GM12874 (cell line): ENCODE measurements around the gene UROC1.

ENCODE experiments used
- TF ChIP-seq, protein P1 (sequence below): IDR thresholded peaks from 2 replicates; pipeline ENCODE4 v1.5.1; 2011; ENCODE audit warnings: low read depth, mild to moderate bottlenecking, control low read depth, low read length, moderate library complexity; ENCODE audit not compliant: insufficient read depth

The UROC1 gene

DNA sequence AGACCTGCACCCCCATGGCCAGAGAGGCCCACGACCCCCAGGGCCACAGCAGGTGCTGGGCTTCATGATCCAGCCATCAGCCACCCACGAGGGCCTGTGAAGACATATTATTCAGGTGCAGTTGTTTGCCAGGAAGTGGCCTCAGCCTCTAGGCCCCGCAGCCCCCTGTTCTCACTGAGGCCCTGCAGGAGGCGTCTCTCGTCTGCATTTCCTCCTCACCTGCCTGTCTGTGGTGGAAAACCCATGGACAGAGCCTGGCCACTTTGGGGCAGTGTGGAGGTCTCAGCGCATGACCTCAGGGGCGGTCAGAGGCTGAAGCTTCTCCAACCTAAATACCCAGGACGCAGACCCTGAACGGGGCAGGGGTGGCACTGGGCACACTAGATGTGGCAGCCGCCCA is 18.6 kb downstream of the UROC1 start:
- TF ChIP-seq, protein P1, sequence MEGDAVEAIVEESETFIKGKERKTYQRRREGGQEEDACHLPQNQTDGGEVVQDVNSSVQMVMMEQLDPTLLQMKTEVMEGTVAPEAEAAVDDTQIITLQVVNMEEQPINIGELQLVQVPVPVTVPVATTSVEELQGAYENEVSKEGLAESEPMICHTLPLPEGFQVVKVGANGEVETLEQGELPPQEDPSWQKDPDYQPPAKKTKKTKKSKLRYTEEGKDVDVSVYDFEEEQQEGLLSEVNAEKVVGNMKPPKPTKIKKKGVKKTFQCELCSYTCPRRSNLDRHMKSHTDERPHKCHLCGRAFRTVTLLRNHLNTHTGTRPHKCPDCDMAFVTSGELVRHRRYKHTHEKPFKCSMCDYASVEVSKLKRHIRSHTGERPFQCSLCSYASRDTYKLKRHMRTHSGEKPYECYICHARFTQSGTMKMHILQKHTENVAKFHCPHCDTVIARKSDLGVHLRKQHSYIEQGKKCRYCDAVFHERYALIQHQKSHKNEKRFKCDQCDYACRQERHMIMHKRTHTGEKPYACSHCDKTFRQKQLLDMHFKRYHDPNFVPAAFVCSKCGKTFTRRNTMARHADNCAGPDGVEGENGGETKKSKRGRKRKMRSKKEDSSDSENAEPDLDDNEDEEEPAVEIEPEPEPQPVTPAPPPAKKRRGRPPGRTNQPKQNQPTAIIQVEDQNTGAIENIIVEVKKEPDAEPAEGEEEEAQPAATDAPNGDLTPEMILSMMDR, result no peak

DNA sequence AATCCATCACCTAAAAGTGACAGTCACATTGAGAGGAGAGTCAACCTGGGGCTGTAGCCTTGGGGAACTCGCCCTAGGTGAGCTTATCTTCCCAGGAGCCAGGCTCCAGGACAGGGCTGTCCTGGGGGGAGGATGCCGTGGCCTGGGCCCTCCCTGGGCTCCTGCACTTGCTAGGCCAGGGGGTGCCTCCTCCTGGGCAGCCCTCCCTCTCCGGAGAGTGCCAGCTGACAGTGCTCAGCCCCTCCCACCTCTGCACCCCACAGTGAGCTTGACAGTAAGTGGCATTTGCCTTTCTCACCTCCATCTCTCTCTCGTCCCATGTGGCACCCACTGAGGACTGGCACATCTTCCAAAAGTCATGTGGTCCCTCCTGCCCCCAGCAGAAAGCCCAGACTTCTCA is 19.1 kb downstream of the UROC1 start:
- TF ChIP-seq, protein P1, result no peak

DNA sequence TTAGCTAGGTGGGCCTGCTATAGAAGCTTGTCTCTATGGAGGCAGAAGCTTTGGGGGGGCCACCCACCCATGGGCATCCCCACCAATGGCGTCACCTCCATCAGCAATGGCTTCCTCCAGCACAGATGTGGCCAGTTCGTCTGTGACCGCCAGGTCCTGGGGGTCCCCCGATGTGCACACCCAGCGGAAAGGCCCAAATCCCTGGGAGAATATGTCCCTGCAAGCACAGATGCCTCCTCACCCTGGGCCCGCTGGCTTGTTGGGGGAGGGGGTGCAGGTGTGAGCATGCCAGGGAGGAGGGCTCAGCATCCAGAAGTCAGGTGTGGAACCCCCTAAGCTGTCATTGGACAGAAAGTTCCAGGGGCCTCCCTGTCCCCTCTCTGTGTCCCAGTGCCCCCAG is 19.6 kb downstream of the UROC1 start:
- TF ChIP-seq, protein P1, result no peak

DNA sequence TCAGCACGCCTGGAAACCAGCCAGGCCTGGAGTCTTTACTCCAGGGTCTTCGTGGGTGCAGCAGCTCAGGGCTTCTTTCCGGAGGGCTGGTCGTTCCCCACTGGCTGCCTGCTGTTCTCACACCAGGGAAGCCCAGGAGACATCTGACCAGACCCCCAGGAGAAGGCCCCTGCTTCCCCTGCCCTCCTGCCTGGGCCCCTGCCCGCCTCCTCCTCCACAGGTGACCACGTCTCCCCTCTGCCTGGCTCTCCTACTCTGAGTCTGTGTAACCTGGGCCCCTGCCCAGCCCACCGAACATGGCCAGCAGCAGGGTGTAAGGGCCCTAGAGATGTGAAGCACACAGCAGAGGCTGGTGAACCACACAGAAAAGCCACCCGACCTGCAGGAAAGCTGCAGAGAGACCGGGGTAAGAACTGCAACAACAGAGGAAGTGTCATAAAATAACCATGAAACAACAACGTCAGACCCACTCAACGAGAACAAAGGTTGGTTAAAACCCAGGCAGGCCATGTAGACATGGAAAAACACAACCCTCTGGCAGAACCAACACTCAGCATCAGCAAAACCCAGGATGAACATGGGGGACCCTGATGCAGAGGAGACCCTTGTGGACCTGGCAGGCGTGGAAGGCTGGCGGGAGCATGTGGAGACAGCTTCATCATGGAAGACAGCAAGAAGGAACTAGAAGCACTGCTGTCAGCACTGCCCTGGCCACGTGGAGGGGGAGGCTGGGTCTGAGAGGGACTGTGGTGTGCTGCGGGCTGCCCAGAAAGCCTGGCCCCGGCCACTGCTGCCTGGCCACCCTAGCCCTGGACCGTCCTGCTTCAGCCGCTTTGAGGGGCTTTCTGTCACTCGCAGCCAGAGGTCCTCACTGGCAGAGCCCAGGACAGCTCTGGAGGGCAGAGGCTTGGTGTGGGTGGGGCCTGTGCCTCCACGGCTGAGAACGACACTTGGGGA is 20.4 kb downstream of the UROC1 start:
- TF ChIP-seq, protein P1, result no peak

DNA sequence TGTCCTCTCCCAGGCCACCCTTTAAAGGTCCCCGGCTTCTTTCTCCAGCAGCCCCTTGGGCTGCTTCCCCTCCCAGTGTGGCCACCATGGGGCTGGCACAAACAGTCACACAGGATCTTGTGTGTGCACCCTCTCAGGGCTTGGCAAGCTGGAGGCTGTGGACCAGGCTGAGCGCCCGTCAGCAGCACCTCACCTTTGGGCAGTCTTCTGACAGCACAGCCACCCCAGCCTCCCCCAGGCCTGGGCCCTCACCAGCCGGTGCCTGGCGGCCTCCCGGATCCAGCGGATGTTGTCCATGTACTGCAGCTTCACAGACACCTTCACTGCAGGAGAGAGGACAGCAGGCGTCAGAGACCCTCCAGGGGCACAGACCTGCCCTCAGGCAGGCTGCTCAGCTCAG is 21.8 kb downstream of the UROC1 start:
- TF ChIP-seq, protein P1, result no peak

DNA sequence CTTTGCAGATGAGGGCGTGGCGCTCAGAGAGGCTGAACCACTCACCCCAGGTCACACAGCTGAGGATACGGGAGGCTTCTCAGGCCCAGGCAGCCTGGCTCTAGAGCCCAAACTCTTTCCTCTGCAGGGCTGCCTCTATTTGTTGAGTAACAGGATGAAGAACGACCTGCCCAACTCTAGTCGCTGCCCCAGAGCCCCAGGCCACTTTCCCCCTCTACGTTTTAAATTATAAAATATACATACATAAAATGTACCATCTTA is 22.7 kb downstream of the UROC1 start:
- TF ChIP-seq, protein P1, result no peak

DNA sequence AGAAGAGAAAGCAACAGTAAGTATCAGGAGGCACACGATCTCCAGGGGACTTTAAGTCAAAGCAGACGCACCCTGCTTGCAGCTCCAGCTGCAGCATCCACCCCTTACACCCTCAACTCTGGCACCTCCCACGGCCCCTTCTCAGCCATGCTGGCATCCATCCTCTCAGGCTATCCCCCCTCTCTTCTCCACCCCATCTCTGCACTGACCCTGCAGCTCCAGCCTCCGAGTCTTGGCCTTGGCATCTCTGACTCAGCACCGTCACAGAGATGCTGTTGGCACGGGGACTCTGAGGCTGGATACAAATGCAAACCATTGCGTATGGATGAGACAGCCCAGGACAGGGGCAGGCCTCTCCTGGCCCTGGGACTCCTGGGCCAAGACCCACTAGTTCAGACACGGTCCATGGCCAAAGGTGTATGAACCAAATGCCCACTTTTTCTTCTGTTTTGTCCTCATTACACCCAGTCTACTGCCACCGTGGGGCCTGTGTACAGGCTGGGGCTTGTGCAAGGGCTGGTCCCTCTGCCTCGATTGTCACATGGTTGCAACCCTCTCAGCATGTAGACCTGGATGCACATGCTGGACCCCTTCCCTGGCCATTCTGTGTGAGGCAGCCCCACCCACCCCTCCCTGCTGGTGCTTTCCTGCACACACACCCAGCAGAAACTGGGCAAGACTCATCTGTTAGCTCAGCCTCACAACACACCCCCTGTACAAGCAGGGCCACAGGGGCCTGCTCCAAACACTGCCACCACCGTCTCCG is 23.2 kb downstream of the UROC1 start:
- TF ChIP-seq, protein P1, result no peak
